GM23338 (cell line): ENCODE data around the gene EPHX1. TPM values are rescaled to one million over a fixed set of nuclear protein-coding genes. Genes with fewer than 3 reads are reported as not detected.

Experiments
- ATAC-seq: fragments of 200-7000 bp; cut with Tn5 transposase; 3 replicates; pipeline ENCODE4 v1.9.1; 2020
- DNase-seq: peaks from one replicate; pipeline ENCODE4 v3.0.0-alpha.2; 2015; ENCODE audit warnings: low spot score
- H2AFZ ChIP-seq: fragments of 200-600 bp; sonication (generic); 2 replicates; pipeline ENCODE4 v1.8.0; 2016; ENCODE audit warnings: antibody characterized with exemption, mild to moderate bottlenecking, moderate library complexity
- H3F3A ChIP-seq: fragments of 200-600 bp; sonication (generic); replicated peaks from 2 replicates; pipeline ENCODE4 v1.8.0; 2017; ENCODE audit warnings: antibody characterized with exemption, mixed run types, low read depth
- H3K27ac ChIP-seq: fragments of 200-600 bp; sonication (generic); 2 replicates; pipeline ENCODE4 v1.6.1; 2016; ENCODE audit warnings: low read depth
- H3K27me3 ChIP-seq: fragments of 200-600 bp; sonication (generic); 2 replicates; pipeline ENCODE4 v1.8.0; 2016; ENCODE audit warnings: mild to moderate bottlenecking, mixed run types, moderate library complexity; ENCODE audit not compliant: insufficient read depth
- H3K36me3 ChIP-seq: fragments of 200-600 bp; sonication (generic); 2 replicates; pipeline ENCODE4 v1.8.0; 2016; ENCODE audit warnings: mild to moderate bottlenecking; ENCODE audit not compliant: insufficient read depth
- H3K4me1 ChIP-seq: fragments of 200-600 bp; sonication (generic); 2 replicates; pipeline ENCODE4 v1.8.0; 2016; ENCODE audit warnings: mild to moderate bottlenecking, moderate library complexity; ENCODE audit not compliant: insufficient read depth
- H3K4me2 ChIP-seq: fragments of 200-600 bp; sonication (generic); 2 replicates; pipeline ENCODE4 v1.7.1; 2017; ENCODE audit warnings: mixed run types
- H3K4me3 ChIP-seq: fragments of 200-600 bp; sonication (generic); 2 replicates; pipeline ENCODE4 v1.6.1; 2016; ENCODE audit warnings: mixed run types
- H3K79me2 ChIP-seq: fragments of 200-600 bp; sonication (generic); replicated peaks from 2 replicates; pipeline ENCODE4 v1.8.0; 2017; ENCODE audit warnings: mild to moderate bottlenecking; ENCODE audit not compliant: insufficient read depth
- H3K9me2 ChIP-seq: fragments of 200-600 bp; sonication (generic); 2 replicates; pipeline ENCODE4 v1.8.0; 2017; ENCODE audit not compliant: insufficient read depth
- H4K20me1 ChIP-seq: fragments of 200-600 bp; sonication (generic); replicated peaks from 2 replicates; pipeline ENCODE4 v1.8.0; 2017; ENCODE audit warnings: mild to moderate bottlenecking; ENCODE audit not compliant: insufficient read depth
- H3K27ac Mint-ChIP-seq: 2 replicates; pipeline ENCODE4 v1.8.0; 2020; ENCODE audit warnings: inconsistent platforms, mild to moderate bottlenecking, moderate library complexity, mixed read lengths
- H3K27me3 Mint-ChIP-seq: 3 replicates; pipeline ENCODE4 v1.8.0; 2022; ENCODE audit warnings: low read depth, mild to moderate bottlenecking, moderate library complexity, mixed read lengths, inconsistent platforms; ENCODE audit not compliant: insufficient read depth, poor library complexity
- H3K36me3 Mint-ChIP-seq: 3 replicates; pipeline ENCODE4 v1.8.0; 2021; ENCODE audit warnings: low read depth, mild to moderate bottlenecking, inconsistent platforms, moderate library complexity, mixed read lengths
- H3K4me1 Mint-ChIP-seq: 3 replicates; pipeline ENCODE4 v1.8.0; 2020; ENCODE audit warnings: mild to moderate bottlenecking, inconsistent platforms, mixed read lengths
- H3K4me3 Mint-ChIP-seq: 3 replicates; pipeline ENCODE4 v1.8.0; 2021; ENCODE audit warnings: moderate library complexity, mild to moderate bottlenecking, inconsistent platforms, mixed read lengths
- H3K9me3 Mint-ChIP-seq: 3 replicates; pipeline ENCODE4 v1.8.0; 2020; ENCODE audit warnings: moderate library complexity, mild to moderate bottlenecking, inconsistent platforms, mixed read lengths
- CREB1 ChIP-seq: fragments of 250-450 bp; sonication (Bioruptor Pico); IDR thresholded peaks from 2 replicates; pipeline ENCODE4 v1.5.0; 2020; ENCODE audit warnings: low read depth, mild to moderate bottlenecking, moderate library complexity
- CTCF ChIP-seq, 2 experiments: fragments of 200-600 bp in 1 of 2; sonication (generic) in 1 of 2; conservative IDR thresholded peaks; 2 replicates each; pipeline versions ENCODE4 v1.5.1 to v1.6.1; 2016 to 2017; ENCODE audit warnings: antibody characterized with exemption in 2 of 2, low read depth in 2 of 2, mild to moderate bottlenecking in 2 of 2, moderate library complexity in 1 of 2
- ETS1 ChIP-seq: IDR thresholded peaks from 2 replicates; pipeline ENCODE4 v1.6.1; 2016; ENCODE audit warnings: antibody characterized with exemption
- EZH2 ChIP-seq: fragments of 200-600 bp; sonication (generic); IDR thresholded peaks from one replicate; pipeline ENCODE4 v1.8.0; 2017; ENCODE audit warnings: antibody characterized with exemption, mild to moderate bottlenecking, low read depth; ENCODE audit not compliant: unreplicated experiment
- EZH2phosphoT487 ChIP-seq: fragments of 200-600 bp; sonication (generic); IDR thresholded peaks from one replicate; pipeline ENCODE4 v1.8.1; 2018; ENCODE audit warnings: antibody characterized with exemption; ENCODE audit not compliant: unreplicated experiment
- NANOG ChIP-seq: IDR thresholded peaks from 2 replicates; pipeline ENCODE4 v1.6.1; 2016; ENCODE audit warnings: antibody characterized with exemption, borderline replicate concordance
- POLR2AphosphoS5 ChIP-seq: IDR thresholded peaks from 2 replicates; pipeline ENCODE4 v1.6.1; 2016; ENCODE audit warnings: antibody characterized with exemption, low read depth
- STAT1 ChIP-seq: IDR thresholded peaks from one replicate; pipeline ENCODE4 v1.6.1; 2016; ENCODE audit warnings: antibody characterized with exemption; ENCODE audit not compliant: unreplicated experiment
- ZNF114 ChIP-seq: fragments of 250-450 bp; sonication (Bioruptor Pico); IDR thresholded peaks from 2 replicates; pipeline ENCODE4 v1.5.0; 2020; ENCODE audit warnings: mild to moderate bottlenecking, moderate library complexity
- ZNF331 ChIP-seq: fragments of 250-450 bp; sonication (Bioruptor Pico); IDR thresholded peaks from 2 replicates; pipeline ENCODE4 v1.5.0; 2020; ENCODE audit warnings: low read depth, mild to moderate bottlenecking, moderate library complexity
- polyA plus RNA-seq: library from polyadenylated mRNA; unstranded; fragments of >200 nt; fragmentation: Nextera tagmentation; extraction: Ambion mirVana; gene quantifications from 2 replicates; pipeline ENCODE4 v1.2.1, GENCODE V29; 2016
- total RNA-seq: library from RNA; depleted of rRNA; stranded (reverse); fragments of >200 nt; shearing (Covaris generic); gene quantifications from 2 replicates; pipeline ENCODE4 v1.2.3, GENCODE V29; 2014
- TF ChIP-seq, protein P1 (sequence below): fragments of 250-450 bp; sonication (Bioruptor Pico); IDR thresholded peaks from 2 replicates; pipeline ENCODE4 v1.5.0; 2020; ENCODE audit warnings: mild to moderate bottlenecking, moderate library complexity

Gene EPHX1
- total and polyA plus RNA-seq, 2 experiments from 2014 or later = 15.3 to 46.5 TPM

- peaks cover 10% of the 10 kb centered on the region for H3K27me3 Mint-ChIP-seq
- no peak overlapping the region for H3K27ac Mint-ChIP-seq
- Histone ChIP-seq H3F3A (peaks cover 45% of the 10 kb centered on the region), H3K4me2 (no peak overlapping the region), H3K9me2 (no peaks in the 10 kb centered on the region), H3K27ac (no peak overlapping the region; the same call in 1 of the 2 replicates), H4K20me1 (no peaks in the 10 kb centered on the region; the same call in 1 of the 2 replicates), H3K27me3 (no peaks in the 10 kb centered on the region), H3K79me2 (no peaks in the 10 kb centered on the region), H2AFZ (no peak overlapping the region), H3K36me3 (no peaks in the 10 kb centered on the region; the same call in 1 of the 2 replicates), H3K4me1 (peaks cover 8% of the 10 kb centered on the region), H3K4me3 (no peak overlapping the region)
- TF ChIP-seq POLR2AphosphoS5 = peak; percentile 15; the same call in 1 of the 2 replicates
- TF ChIP-seq, protein P1, sequence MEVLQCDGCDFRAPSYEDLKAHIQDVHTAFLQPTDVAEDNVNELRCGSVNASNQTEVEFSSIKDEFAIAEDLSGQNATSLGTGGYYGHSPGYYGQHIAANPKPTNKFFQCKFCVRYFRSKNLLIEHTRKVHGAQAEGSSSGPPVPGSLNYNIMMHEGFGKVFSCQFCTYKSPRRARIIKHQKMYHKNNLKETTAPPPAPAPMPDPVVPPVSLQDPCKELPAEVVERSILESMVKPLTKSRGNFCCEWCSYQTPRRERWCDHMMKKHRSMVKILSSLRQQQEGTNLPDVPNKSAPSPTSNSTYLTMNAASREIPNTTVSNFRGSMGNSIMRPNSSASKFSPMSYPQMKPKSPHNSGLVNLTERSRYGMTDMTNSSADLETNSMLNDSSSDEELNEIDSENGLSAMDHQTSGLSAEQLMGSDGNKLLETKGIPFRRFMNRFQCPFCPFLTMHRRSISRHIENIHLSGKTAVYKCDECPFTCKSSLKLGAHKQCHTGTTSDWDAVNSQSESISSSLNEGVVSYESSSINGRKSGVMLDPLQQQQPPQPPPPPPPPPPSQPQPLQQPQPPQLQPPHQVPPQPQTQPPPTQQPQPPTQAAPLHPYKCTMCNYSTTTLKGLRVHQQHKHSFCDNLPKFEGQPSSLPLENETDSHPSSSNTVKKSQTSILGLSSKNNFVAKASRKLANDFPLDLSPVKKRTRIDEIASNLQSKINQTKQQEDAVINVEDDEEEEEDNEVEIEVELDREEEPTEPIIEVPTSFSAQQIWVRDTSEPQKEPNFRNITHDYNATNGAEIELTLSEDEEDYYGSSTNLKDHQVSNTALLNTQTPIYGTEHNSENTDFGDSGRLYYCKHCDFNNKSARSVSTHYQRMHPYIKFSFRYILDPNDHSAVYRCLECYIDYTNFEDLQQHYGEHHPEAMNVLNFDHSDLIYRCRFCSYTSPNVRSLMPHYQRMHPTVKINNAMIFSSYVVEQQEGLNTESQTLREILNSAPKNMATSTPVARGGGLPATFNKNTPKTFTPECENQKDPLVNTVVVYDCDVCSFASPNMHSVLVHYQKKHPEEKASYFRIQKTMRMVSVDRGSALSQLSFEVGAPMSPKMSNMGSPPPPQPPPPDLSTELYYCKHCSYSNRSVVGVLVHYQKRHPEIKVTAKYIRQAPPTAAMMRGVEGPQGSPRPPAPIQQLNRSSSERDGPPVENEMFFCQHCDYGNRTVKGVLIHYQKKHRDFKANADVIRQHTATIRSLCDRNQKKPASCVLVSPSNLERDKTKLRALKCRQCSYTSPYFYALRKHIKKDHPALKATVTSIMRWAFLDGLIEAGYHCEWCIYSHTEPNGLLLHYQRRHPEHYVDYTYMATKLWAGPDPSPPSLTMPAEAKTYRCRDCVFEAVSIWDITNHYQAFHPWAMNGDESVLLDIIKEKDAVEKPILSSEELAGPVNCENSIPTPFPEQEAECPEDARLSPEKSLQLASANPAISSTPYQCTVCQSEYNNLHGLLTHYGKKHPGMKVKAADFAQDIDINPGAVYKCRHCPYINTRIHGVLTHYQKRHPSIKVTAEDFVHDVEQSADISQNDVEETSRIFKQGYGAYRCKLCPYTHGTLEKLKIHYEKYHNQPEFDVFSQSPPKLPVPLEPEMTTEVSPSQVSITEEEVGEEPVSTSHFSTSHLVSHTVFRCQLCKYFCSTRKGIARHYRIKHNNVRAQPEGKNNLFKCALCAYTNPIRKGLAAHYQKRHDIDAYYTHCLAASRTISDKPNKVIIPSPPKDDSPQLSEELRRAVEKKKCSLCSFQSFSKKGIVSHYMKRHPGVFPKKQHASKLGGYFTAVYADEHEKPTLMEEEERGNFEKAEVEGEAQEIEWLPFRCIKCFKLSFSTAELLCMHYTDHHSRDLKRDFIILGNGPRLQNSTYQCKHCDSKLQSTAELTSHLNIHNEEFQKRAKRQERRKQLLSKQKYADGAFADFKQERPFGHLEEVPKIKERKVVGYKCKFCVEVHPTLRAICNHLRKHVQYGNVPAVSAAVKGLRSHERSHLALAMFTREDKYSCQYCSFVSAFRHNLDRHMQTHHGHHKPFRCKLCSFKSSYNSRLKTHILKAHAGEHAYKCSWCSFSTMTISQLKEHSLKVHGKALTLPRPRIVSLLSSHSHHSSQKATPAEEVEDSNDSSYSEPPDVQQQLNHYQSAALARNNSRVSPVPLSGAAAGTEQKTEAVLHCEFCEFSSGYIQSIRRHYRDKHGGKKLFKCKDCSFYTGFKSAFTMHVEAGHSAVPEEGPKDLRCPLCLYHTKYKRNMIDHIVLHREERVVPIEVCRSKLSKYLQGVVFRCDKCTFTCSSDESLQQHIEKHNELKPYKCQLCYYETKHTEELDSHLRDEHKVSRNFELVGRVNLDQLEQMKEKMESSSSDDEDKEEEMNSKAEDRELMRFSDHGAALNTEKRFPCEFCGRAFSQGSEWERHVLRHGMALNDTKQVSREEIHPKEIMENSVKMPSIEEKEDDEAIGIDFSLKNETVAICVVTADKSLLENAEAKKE = no peak
- TF ChIP-seq ZNF114 (CRISPR knock-in tag) = no peak
- DNase-seq = no peak
- ATAC-seq = no peak
- peaks cover 16% of the 10 kb centered on the region for H3K4me1 Mint-ChIP-seq
- H3K9me3 Mint-ChIP-seq = no peaks in the 10 kb centered on the region; the same call in 1 of the 3 replicates
- no peak overlapping the region for H3K4me3 Mint-ChIP-seq
- peaks cover 46% of the 10 kb centered on the region for H3K36me3 Mint-ChIP-seq
Observed at GRCh38 chr1:225843426-225843795, 33.5 kb downstream of the EPHX1 start.

GRCh38 chr1:225844236-225845061 is 34.5 kb downstream of the EPHX1 start:
- ATAC-seq = no peak
- peaks cover 20% of the 10 kb centered on the region for H3K4me1 Mint-ChIP-seq
- Histone ChIP-seq H3K4me3 (no peak overlapping the region), H3K36me3 (no peaks in the 10 kb centered on the region; the same call in 1 of the 2 replicates), H3K9me2 (no peaks in the 10 kb centered on the region), H3K4me2 (no peak overlapping the region), H3K27ac (no peak overlapping the region), H4K20me1 (no peaks in the 10 kb centered on the region; the same call in 1 of the 2 replicates), H3K27me3 (no peaks in the 10 kb centered on the region), H2AFZ (no peak overlapping the region), H3K4me1 (peaks cover 8% of the 10 kb centered on the region), H3K79me2 (no peaks in the 10 kb centered on the region), H3F3A (peaks cover 45% of the 10 kb centered on the region)
- DNase-seq = no peak
- H3K9me3 Mint-ChIP-seq = no peaks in the 10 kb centered on the region; the same call in none of the 3 replicates
- H3K36me3 Mint-ChIP-seq = peaks cover 54% of the 10 kb centered on the region
- H3K4me3 Mint-ChIP-seq = no peak overlapping the region
- H3K27ac Mint-ChIP-seq = no peak overlapping the region
- peaks cover 15% of the 10 kb centered on the region for H3K27me3 Mint-ChIP-seq
- no peak for TF ChIP-seq NANOG
- no peak for TF ChIP-seq CTCF (conservative IDR thresholded peaks at IDR 0.05; ENCODE audit: low read depth in 2 of 2)
- TF ChIP-seq ZNF331 (CRISPR knock-in tag) = no peak
- no peak for TF ChIP-seq EZH2
- no peak for TF ChIP-seq CREB1 (CRISPR knock-in tag)
- no peak for TF ChIP-seq ZNF114 (CRISPR knock-in tag)
- TF ChIP-seq ETS1 = no peak
- no peak for TF ChIP-seq POLR2AphosphoS5
- TF ChIP-seq STAT1 = no peak
- no peak for TF ChIP-seq EZH2phosphoT487
